Embryonic facial prominence (tissue), 1 donor: ENCODE measurements around the gene BCCIP.

Experiments used
- DNase-seq: peaks from one replicate; pipeline ENCODE4 v3.0.0-alpha.2; 2016; ENCODE audit errors: extremely low spot score

BCCIP gene

DNA sequence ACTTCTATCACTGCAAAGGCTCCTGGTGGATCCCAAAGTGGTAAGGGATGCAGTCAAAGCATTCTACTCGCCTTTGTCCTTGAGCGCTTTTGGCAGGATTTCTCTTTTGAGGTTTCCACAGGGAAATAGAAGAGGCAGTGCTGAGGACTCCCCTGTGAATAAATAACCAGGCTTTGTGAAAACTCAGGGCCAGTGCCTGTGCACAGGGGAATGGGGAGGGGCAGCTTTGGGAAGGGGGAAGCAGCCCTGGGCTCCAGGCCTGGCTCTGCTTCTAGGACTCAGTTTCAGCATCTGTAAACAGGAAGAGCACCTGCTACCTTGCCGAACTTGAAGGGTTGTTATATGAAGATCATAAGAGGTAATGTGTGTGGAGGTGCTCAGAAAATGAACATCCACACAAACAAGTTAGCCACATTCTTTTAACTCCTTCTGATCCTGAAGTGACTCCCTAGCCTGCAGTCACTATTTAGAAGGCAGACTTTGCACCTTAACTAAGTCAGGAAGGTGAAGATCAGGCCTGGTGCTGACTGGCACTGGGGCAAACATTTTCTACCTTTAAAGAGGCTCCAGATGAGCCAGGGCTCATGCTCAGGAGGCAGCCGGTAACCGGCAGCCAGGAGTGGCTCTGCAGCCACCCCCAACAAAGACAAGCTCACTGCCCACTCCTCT, 25.2 kb upstream of the BCCIP start:
- no peak for DNase-seq

DNA sequence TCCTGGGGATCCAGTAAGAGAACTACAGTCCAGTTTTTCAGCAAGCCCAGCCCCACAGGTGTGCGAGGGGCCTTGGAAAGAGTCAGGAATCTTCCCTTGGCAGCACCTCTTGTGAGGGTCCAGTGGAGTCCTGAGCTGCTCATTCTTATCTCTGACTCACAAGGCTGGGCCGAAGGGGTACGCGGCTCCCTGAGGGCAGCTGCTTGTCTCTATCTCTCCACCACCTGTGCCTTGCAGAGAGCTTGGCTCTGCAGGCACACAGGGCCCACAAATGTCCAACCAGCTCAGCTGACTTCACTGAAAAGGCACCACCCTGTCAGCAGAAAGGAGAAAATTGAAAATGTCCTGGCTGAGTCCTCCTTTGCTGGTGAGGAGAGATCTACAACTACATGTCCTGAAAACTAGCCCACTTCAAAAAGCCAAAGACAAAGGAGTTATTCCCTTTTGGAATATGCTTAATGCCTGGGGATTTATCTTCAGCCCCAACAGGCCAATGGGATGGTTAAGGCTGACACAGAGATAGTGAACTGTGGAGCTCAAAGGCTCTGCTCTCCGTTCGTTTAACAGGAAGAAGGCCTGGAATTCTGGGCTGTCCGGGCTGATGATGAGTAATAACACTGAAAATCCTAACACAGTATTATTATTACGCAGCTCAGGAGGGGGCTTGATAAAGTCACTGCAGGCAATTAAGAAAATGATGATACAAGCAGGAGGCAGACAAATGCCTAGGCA, 23.7 kb upstream of the BCCIP start:
- no peak for DNase-seq

DNA sequence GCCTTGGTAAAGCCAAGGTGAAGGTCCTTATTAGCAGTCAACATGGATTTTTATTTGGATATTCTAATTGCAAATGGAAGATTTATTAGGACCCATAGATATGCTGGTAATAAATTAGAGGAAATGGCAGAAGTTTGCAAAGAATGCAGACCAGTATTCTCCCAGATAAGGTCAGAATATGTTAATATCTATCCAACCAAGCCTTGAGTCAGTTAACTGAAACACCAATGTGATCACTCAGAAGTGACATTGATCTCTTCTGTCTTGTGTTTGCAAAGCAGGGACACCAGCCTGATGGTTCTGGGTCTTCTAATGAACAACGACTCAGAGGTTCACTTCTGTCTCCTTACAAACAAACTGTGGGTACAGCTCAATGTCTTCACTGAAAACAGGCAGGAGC, 21.8 kb upstream of the BCCIP start:
- DNase-seq = no peak

DNA sequence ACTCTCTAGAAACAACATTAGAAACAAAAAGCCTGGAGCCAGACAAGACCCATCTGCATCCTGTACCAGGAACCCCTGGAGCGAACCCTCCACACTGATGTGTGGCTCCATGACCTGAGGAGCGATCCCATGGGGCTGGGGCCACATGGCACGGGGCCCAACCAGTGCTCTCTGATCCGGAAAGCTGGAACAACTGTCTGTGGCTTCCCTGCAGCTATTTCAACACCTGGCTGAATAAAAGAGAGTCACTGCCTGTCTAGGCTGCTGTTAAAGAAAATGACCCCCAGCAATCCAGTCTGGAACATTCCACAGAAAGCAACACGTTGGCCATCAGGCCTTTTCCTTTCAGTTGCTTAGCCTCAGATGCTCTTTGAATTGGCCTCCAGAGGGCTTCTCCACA, 21.2 kb upstream of the BCCIP start:
- DNase-seq = no peak

DNA sequence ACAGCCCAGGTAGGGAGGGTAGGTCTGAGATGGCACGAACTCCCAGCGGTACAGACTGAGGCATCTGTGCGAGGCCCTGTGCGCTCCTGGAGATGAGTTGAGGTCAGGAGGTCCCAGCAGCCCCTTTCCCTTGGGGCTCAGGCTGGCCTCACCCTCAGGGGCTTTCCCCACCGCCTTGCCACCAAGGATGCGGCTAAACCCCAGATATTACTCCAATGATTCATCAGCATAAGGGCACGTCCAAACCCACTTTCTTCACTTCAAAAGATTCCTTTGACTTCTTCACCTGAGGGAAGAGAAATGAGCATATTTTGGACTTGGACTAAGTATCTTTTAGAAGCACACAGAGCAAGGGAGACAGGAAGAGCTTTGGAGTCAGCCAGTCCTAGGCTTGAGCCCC, 20.6 kb upstream of the BCCIP start:
- no peak for DNase-seq

DNA sequence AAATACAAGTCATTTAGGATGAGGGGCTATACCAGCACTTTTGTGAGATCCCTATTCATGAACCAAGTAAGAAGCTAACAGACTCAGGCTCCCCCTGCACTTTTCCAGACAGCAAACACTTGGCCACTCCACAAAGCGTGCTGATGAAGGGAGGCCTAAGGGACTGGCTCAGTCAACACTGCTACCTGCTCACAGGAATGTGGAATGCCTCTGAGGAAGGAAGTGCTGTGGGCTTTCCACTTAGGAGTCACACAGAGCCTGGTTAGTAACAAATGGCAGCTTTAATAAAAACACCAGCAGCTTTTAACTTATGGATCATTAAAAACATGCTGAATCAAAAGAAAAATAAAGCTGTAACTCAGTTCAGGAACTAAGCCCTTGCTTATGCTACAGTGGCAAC, 15.3 kb upstream of the BCCIP start:
- no peak for DNase-seq

DNA sequence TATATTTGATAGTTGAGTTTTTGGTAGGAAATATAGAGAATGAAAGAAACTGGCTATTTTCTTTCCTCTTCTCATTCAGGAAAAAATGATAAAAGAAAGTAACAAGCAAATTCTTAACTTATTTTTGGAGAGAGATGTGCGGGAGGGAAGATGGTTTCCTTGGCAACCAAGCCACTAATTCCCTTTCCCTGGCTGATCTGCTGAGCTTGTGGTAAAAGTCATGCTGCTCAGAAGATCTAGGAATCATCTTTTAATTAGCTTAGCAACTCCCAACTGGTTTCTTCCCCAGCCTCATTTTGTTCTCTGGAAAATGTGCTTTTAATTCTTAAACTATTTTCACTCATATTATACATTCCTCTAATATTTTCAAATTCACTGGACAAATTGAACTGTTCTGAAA, 12.1 kb upstream of the BCCIP start:
- peak; percentile 8 for DNase-seq

DNA sequence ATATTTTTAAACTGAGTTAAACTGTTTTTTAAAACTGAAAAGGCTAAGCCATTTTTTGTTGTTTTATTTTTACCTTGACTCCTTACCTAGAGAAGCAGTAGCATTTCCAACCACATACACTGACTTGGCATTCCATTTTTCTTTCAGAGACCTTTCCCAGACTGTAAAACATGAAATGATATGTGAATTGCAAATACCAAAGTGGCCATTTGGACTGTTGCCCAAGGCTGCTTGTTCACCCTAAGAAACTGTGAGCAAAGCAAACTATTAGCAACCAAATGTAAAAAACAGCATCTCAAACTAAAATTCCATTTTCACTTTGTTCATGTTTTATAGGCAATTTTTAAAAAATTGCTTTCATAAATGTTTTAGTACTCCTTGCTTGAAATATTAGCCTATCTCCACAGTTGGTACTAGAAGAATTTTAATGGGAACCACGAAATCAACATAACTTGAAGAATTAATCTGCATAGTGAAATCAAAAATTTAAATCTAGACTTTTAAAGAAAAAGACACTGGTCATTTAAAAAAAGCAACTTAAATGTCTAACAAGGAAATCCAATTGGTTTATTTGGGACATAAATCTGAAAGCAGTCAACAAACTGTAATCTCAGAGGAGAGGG, 11.1 kb upstream of the BCCIP start:
- no peak for DNase-seq

DNA sequence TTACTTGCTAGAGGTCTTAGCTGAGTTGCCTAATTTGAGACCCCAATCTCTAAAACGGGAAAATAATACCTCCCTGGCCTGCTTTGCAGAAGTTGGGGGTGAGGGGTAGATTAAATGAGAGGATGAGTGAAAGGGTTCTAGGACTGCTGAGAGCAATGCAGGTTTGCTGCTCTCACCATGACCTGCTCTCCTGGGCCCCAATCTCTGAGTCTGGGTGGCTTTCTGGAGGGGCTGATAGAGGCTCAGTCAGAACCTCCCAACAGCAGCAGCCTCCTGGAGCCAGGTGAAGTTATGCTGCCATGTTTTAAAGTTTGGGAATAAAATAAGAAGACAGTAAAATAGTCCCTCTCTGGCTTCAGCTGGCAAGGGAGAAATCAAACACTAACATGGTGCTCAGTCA, 7.6 kb upstream of the BCCIP start:
- no peak for DNase-seq

DNA sequence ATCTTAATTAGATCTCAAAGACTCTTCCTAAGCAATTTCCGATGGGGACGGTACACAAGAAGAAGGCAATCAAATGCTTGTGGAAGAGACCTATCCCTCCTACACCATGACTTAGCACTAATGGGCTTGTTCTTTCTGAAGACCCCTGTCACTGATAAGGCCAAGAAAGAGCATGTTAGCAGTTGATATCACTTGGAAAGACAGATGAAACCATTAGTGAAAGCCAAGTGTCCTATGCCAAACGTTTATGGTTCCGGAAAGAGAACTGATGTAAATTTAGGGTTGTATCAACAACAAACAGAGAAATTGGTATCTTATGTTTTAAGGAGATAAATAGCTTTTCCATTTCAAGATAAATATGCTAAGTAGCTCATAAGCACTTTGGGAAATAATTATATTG, 6.8 kb upstream of the BCCIP start:
- no peak for DNase-seq

DNA sequence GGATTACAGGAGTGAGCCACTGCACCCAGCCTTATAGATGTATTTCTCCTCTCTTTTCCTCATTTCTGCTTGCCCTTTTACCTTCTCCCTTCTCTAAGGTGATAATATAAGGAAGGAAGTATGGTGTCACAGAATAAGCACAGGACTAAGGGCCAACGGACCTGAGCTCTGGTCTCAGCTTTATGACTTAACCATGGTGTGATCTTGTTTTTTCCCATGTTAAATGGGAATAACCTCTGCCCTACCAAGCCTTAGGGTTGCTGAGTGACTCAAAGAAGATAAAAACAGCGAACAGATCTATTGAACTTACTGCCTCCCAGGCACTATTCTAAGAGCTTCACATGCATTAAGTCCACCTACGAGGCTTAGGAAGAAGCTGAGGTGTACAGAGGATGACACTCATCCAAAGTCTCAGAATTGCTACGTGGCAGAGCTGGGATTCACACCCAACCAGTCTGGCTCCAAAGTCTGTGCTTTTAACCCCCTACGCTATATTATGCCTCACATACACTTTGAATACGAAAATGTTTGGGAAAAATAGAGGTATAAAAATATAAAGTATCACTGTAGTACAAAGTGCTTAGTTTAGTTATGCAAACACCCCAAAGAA, 5.9 kb upstream of the BCCIP start:
- no peak for DNase-seq

DNA sequence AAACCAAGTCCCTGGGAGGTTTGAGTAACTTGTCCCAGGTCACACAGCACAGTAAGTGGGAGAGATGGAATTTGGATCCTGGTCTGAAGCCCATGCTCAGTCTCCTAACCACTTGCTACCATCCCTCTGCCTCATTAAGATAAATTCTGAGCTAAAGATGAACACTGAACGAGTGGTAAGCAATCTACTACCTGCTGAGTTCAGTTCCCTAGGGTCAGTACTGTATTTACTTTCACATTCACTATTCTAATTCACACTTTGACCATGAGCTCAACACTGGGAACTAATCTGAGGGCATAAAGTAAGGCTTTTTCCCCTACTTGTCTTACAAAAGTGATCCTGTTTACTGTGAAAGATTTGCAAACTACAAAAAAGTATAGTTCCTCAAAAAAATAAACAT, 2.6 kb upstream of the BCCIP start:
- no peak for DNase-seq

DNA sequence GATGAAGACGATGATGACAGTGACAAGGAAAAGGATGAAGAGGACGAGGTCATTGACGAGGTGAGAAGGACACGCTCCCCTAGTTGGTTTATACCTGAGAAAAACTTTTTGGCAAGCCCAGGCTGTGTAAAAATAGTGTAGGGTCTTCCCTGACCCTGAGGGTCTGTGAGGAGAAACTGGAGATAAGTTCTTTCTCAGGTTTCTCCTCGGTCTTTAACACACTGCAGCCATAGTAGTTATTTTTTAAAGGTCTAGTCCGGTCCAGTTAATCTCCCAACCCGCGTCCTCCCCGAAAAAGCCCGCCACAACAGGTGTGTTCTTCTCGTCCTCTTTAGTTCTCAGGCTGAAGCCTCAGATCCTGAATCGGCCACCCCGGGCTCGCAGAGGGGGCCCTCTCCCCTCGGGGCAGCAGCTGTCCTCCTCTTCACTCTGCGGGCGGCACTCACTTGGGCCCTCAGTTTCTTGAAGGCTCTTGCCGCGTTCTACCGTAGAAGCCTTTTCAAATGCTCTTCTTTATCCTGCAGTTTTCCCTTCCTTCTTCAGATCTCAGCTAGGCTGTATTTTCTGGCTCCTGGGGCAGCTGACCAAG, 411 bp downstream of the BCCIP start:
- DNase-seq = no peak

DNA sequence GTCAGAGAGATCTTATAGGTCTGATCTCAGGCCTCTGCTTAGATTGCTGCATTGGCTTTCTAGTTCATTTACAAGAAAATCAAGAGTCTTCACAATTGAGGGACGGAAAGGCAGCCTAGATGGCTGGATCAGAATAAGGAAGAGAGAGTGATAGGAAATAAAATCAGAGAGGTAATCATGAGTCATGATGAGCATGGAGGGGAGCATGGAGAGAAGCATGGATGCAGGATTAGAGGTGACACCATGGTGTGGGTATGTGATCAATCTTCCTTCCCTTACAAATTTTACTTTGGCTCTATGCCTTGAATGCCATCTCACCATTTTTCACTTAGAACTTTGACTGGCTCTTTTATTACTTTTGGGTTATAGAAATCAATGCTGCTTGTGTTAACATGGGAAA, 1.4 kb downstream of the BCCIP start:
- DNase-seq = no peak

DNA sequence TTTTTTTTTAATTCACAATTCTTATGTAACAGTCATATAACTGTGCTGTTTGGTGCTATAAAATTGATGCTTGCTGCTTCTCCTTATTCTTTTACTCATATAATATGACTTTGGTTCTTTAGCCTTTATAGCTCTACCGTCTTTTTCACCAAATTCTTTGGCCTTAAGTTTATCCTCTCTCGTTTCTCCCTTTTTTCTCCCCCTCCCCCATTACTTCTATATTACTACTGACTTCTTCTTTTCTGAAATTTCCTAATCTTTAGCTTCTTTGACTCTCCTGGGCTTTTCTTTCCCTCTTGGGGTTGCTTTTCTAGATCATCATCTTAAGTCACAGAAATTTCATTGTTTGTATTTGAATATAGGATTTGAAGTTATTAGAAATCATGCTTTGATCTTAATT, 3.8 kb downstream of the BCCIP start:
- no peak for DNase-seq

DNA sequence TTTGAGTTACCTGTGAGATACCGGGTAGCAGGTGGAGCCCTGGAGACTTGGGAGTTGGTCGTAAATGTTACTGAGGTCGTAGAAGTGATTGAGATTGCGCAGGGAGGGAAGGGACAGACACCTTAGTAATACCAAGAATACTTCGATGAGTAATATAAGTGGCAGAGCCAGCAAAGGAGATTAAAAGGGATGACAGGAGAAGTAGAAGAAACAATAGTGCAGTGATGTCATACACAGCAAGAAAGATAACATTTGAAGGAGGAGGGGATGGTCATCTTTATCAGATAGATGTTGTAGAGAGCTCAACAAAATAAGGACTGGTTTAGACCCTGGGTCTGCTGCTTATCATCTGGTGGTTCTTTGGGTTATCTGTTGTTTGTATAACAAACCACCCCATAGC, 5.0 kb downstream of the BCCIP start:
- no peak for DNase-seq

DNA sequence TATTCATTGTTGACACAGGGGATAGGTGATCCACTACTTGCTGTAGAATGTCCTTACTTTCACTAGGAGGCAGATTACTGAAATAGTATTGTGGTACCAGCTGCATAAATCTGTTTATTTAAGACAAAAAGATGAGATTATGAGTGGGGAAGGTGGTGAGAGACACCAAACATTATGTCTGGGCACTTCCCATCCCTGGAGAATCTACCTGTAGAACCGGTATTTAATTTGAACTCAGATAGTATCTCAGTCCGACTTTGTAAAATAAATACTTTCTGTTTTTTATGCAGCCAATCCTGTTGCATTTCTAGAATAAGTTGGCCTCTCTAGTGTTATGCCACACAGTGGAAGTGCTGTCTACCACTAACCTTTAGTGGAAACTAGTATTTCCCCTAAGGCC, 13.4 kb downstream of the BCCIP start:
- no peak for DNase-seq

DNA sequence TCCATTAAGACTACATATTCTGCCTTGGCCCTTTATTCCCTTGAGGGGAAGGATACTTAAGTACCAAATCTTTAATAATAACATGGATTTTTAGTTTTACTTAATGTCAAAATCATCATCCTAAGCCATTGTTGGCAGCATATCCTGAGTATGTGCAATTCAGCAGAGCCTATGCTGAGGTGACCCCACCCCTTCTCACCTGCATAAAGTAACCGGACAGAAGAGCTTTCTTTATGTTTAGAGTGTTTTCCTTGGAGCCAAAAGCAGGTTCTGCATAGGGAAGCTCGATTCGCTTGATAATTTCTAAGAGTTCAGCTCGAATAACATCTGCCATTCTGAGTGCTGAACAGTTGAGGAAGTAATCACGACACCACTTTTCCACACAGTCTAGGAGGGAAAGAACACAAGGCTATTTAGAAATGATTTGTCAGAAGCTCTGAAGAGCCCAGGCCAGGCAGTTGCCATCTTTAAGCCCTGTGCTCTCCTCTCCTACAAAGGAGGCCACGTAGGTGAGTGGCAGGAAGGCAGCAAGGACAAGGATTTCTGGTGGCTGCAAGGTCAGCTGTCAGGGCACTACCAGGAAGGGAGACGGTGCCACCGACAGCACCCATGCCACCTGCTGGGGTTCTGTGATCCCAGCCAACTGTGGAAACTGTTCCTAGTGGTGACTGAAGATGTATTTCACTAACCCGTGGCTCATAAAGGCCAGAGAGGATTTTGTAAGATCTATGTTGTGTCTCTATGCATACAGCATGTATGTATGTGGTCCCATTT, 15.6 kb downstream of the BCCIP start:
- no peak for DNase-seq

DNA sequence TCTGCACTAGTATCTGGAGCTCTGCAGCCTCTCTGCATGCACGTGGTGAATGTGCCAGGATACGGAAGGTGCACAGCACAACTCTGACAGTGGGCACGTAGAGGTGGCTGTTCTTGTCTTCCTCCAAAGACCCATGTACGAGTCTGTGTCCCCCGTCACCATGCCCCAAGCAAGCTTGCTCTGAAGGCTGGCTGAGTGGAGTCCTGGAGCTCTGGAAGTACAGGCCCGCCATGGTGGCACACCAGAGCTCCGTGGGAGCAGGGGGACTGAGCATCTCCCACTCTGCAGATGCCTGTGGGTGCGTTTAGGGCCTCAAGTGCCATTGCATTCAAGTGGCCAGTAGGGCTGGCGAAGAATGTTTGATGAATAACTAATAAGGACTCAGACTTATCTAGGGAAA, 17.1 kb downstream of the BCCIP start:
- DNase-seq = no peak

DNA sequence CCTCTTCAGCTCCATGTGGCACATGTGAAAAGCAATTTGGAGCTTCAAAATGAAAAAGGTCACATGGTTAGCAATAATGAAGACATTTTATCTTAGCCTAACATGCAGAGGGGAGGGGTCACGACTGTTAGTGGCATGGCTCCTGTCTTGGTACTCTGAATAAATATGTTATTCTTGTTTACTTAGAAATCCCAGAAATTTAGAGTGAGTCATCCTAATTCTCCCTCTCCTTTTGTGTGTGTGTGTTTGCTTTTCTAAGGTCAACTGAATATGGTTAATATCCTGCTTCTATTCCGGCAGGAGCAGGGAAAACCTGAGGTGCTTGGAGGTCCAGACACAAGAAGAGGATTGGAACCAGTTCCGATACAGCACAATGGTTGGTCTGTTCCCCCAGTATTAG, 17.6 kb downstream of the BCCIP start:
- DNase-seq = no peak

DNA sequence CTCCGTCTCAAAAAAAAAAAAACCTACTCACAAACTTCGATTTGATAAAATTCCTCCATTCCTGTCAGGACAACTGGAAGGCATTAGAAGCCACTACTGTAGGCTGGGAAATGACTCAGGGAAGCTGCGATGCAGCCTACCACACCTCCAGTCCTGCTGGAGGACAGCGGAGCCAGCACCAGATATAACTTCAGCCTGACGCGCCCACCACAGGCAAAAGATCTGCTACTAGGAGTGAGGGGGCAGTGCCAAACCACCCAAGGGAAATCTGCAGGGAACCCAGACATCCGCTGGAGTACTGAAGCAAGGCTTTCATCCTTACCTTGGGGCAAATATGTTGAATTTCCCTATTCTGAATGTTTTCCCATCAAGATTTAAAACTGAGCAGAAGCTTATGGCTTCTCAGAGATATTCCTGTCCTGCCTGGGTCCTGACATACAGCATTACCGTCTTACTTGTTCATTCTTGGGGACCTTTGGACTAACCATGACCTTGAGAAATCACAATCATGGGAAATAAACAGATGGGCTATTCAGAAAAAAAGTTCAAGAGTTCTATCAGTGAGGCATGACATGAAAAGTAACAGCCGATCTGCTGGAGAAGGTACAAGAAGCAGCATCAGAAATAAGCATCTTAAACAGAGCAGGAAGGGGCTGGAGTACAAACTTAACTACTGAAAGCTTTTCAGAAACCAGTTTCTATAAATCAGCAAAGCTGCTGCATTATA, 20.4 kb downstream of the BCCIP start:
- no peak for DNase-seq
